Neural cell (in vitro differentiated cells): ENCODE measurements around the gene XXYLT1. TPM values are rescaled to one million over a fixed set of nuclear protein-coding genes. Genes with fewer than 3 reads are reported as not detected.

ENCODE experiments used
- H2AFZ ChIP-seq: fragments of 200-600, 300-800 bp; sonication (generic), shearing (Covaris generic); 2 replicates; pipeline ENCODE4 v1.6.0; 2014; ENCODE audit warnings: low read depth, mild to moderate bottlenecking, antibody characterized with exemption, low read length, moderate library complexity
- H3F3A ChIP-seq: fragments of 200-600 bp; shearing (Covaris generic); 2 replicates; pipeline ENCODE4 v1.6.1; 2016; ENCODE audit warnings: mild to moderate bottlenecking, moderate library complexity, mixed read lengths, antibody characterized with exemption, low read length; ENCODE audit not compliant: insufficient read depth, poor library complexity, severe bottlenecking
- H3K27ac ChIP-seq: fragments of 200-600, 300-800 bp; sonication (generic), shearing (Covaris generic); 2 replicates; pipeline ENCODE4 v1.5.1; 2014; ENCODE audit warnings: mild to moderate bottlenecking, low read length, moderate library complexity
- H3K27me3 ChIP-seq: fragments of 300-800, 200-600 bp; sonication (generic), shearing (Covaris generic); 2 replicates; pipeline ENCODE4 v1.6.0; 2014; ENCODE audit warnings: mild to moderate bottlenecking, low read depth, low read length, moderate library complexity; ENCODE audit not compliant: insufficient read depth
- H3K36me3 ChIP-seq: fragments of 300-800, 200-600 bp; sonication (generic), shearing (Covaris generic); 2 replicates; pipeline ENCODE4 v1.5.1; 2014; ENCODE audit warnings: mild to moderate bottlenecking, antibody characterized with exemption, low read length, moderate library complexity; ENCODE audit not compliant: insufficient read depth
- H3K4me2 ChIP-seq: fragments of 300-800, 200-600 bp; sonication (generic), shearing (Covaris generic); 2 replicates; pipeline ENCODE4 v1.6.0; 2014; ENCODE audit warnings: mild to moderate bottlenecking, low read length
- H3K4me3 ChIP-seq: fragments of 300-800, 200-600 bp; sonication (generic), shearing (Covaris generic); 2 replicates; pipeline ENCODE4 v1.5.1; 2014; ENCODE audit warnings: mild to moderate bottlenecking, low read length, moderate library complexity
- H3K79me2 ChIP-seq: fragments of 200-600 bp; shearing (Covaris generic); replicated peaks from 2 replicates; pipeline ENCODE4 v1.6.0; 2014; ENCODE audit warnings: mild to moderate bottlenecking, low read length, moderate library complexity; ENCODE audit not compliant: insufficient read depth
- H3K9ac ChIP-seq: fragments of 300-800, 200-600 bp; sonication (generic), shearing (Covaris generic); 2 replicates; pipeline ENCODE4 v1.6.1; 2016; ENCODE audit warnings: mild to moderate bottlenecking, low read length, mixed read lengths
- H3K9me2 ChIP-seq: fragments of 200-600 bp; shearing (Covaris generic); 2 replicates; pipeline ENCODE4 v1.6.1; 2016; ENCODE audit warnings: mild to moderate bottlenecking, low read length, mixed read lengths; ENCODE audit not compliant: insufficient read depth
- H3K9me3 ChIP-seq: fragments of 200-600, 300-800 bp; sonication (generic), shearing (Covaris generic); 2 replicates; pipeline ENCODE4 v1.6.1; 2016; ENCODE audit warnings: mild to moderate bottlenecking, mixed run types, low read length, moderate library complexity, mixed read lengths
- H4K20me1 ChIP-seq: fragments of 200-600 bp; shearing (Covaris generic); 2 replicates; pipeline ENCODE4 v1.6.1; 2016; ENCODE audit warnings: mild to moderate bottlenecking, mixed run types; ENCODE audit not compliant: insufficient read depth
- CTCF ChIP-seq: fragments of 450-650 bp; IDR thresholded peaks from 2 replicates; pipeline ENCODE4 v1.5.1; 2014; ENCODE audit warnings: antibody characterized with exemption, mild to moderate bottlenecking, moderate library complexity; ENCODE audit not compliant: poor library complexity, severe bottlenecking
- EP300 ChIP-seq: fragments of 450-650 bp; conservative IDR thresholded peaks from 2 replicates; pipeline ENCODE4 v1.6.1; 2014; ENCODE audit warnings: antibody characterized with exemption, mild to moderate bottlenecking, moderate library complexity; ENCODE audit not compliant: poor library complexity, severe bottlenecking
- EZH2 ChIP-seq: fragments of 200-600, 300-800 bp; shearing (Covaris generic), sonication (generic); IDR thresholded peaks from 2 replicates; pipeline ENCODE4 v1.6.1; 2014; ENCODE audit warnings: antibody characterized with exemption, low read length, borderline replicate concordance, mild to moderate bottlenecking; ENCODE audit not compliant: insufficient read depth, poor library complexity, severe bottlenecking
- MXI1 ChIP-seq: fragments of 450-650 bp; conservative IDR thresholded peaks from 2 replicates; pipeline ENCODE4 v1.6.1; 2014; ENCODE audit warnings: antibody characterized with exemption, mild to moderate bottlenecking; ENCODE audit not compliant: poor library complexity, severe bottlenecking
- POLR2AphosphoS5 ChIP-seq: IDR thresholded peaks from 2 replicates; pipeline ENCODE4 v1.6.1; 2012
- RAD21 ChIP-seq: fragments of 450-650 bp; conservative IDR thresholded peaks from 2 replicates; pipeline ENCODE4 v1.6.1; 2014; ENCODE audit warnings: antibody characterized with exemption, mild to moderate bottlenecking, moderate library complexity
- REST ChIP-seq: IDR thresholded peaks from 2 replicates; pipeline ENCODE4 v1.6.1; 2012; ENCODE audit warnings: borderline replicate concordance
- SMC3 ChIP-seq: fragments of 450-650 bp; conservative IDR thresholded peaks from 2 replicates; pipeline ENCODE4 v1.6.1; 2014; ENCODE audit warnings: antibody characterized with exemption, mild to moderate bottlenecking, moderate library complexity; ENCODE audit not compliant: poor library complexity
- TAF1 ChIP-seq: IDR thresholded peaks from 2 replicates; pipeline ENCODE4 v1.6.1; 2012; ENCODE audit warnings: low read depth
- polyA plus RNA-seq: library from polyadenylated mRNA; depleted of rRNA; stranded (reverse); fragments of >200 nt; gene quantifications from 2 replicates; pipeline ENCODE4 v1.2.3, GENCODE V29; 2014

XXYLT1 gene
- polyA plus RNA-seq, 1 donor from 2014 or later = 25.4 TPM

GRCh38 chr3:195082811-195083210 lies 188.1 kb downstream of the XXYLT1 start:
- H3K79me2 ChIP-seq = no peaks in the 10 kb centered on the region
- H3K9me3 ChIP-seq = no peaks in the 10 kb centered on the region
- H2AFZ ChIP-seq = no peak overlapping the region
- no peaks in the 10 kb centered on the region for H3K27me3 ChIP-seq
- no peak overlapping the region for H3K27ac ChIP-seq
- no peak overlapping the region for H3K4me3 ChIP-seq
- H3K9me2 ChIP-seq = no peaks in the 10 kb centered on the region
- H3K9ac ChIP-seq = no peak overlapping the region
- no peaks in the 10 kb centered on the region for H4K20me1 ChIP-seq
- no peaks in the 10 kb centered on the region for H3F3A ChIP-seq
- TF ChIP-seq EZH2 (no peak), TAF1 (no peak), EP300 (no peak), CTCF (no peak), MXI1 (no peak), REST (no peak), POLR2AphosphoS5 (no peak), RAD21 (no peak), SMC3 (no peak)
- H3K4me2 ChIP-seq = no peak overlapping the region
- no peaks in the 10 kb centered on the region for H3K36me3 ChIP-seq

- Histone ChIP-seq H3K36me3 (no peaks in the 10 kb centered on the region), H3K79me2 (no peaks in the 10 kb centered on the region), H2AFZ (no peak overlapping the region), H3K9me2 (no peaks in the 10 kb centered on the region), H3K27me3 (no peaks in the 10 kb centered on the region), H3K4me3 (no peak overlapping the region), H3K27ac (no peak overlapping the region), H3K9me3 (no peaks in the 10 kb centered on the region), H3K9ac (no peak overlapping the region), H3K4me2 (no peak overlapping the region), H4K20me1 (no peaks in the 10 kb centered on the region), H3F3A (no peaks in the 10 kb centered on the region)
- TF ChIP-seq CTCF = no peak
- TF ChIP-seq MXI1 = no peak
- no peak for TF ChIP-seq POLR2AphosphoS5
- TF ChIP-seq REST = no peak
- no peak for TF ChIP-seq RAD21
- no peak for TF ChIP-seq EP300
- no peak for TF ChIP-seq EZH2
- no peak for TF ChIP-seq TAF1
- no peak for TF ChIP-seq SMC3
These were observed 189.6 kb downstream of the XXYLT1 start for GRCh38 chr3:195081242-195081963.
